SU-DHL-6 (cell line): ENCODE results near the gene FAM227A.

ENCODE experiments used
- H2AFZ ChIP-seq: fragments of 200-600 bp; sonication (generic); 2 replicates; pipeline ENCODE4 v1.6.1; 2014; ENCODE audit warnings: low read depth, mild to moderate bottlenecking, moderate library complexity, mixed read lengths, antibody characterized with exemption, low read length; ENCODE audit not compliant: severe bottlenecking
- H3F3A ChIP-seq: fragments of 200-600 bp; shearing (Covaris generic); 2 replicates; pipeline ENCODE4 v1.6.0; 2016; ENCODE audit warnings: antibody characterized with exemption, mild to moderate bottlenecking; ENCODE audit not compliant: insufficient read depth
- H3K27ac ChIP-seq: fragments of 200-600 bp; sonication (generic); 2 replicates; pipeline ENCODE4 v1.5.1; 2016; ENCODE audit warnings: low read depth, mild to moderate bottlenecking, low read length, moderate library complexity, mixed read lengths
- H3K27me3 ChIP-seq: fragments of 200-600 bp; sonication (generic), shearing (Covaris generic); 2 replicates; pipeline ENCODE4 v1.6.0; 2014; ENCODE audit warnings: mild to moderate bottlenecking, low read length
- H3K36me3 ChIP-seq: fragments of 200-600 bp; sonication (generic); 2 replicates; pipeline ENCODE4 v1.6.1; 2014; ENCODE audit warnings: mild to moderate bottlenecking, low read length, mixed read lengths
- H3K4me2 ChIP-seq: fragments of 300-600, 200-600 bp; shearing (Covaris generic), sonication (generic); 2 replicates; pipeline ENCODE4 v1.6.0; 2014; ENCODE audit warnings: low read length, low read depth, mild to moderate bottlenecking; ENCODE audit not compliant: poor library complexity, severe bottlenecking
- H3K4me3 ChIP-seq: fragments of 200-600 bp; sonication (generic); 2 replicates; pipeline ENCODE4 v1.5.1; 2014; ENCODE audit warnings: antibody characterized with exemption, low read length, mild to moderate bottlenecking, mixed read lengths; ENCODE audit not compliant: insufficient read depth, poor library complexity, severe bottlenecking
- H3K79me2 ChIP-seq: fragments of 200-600 bp; sonication (generic); 2 replicates; pipeline ENCODE4 v1.6.1; 2014; ENCODE audit warnings: mild to moderate bottlenecking, low read length, moderate library complexity; ENCODE audit not compliant: insufficient read depth
- H3K9ac ChIP-seq: fragments of 200-600 bp; sonication (generic); 2 replicates; pipeline ENCODE4 v1.7.0; 2014; ENCODE audit warnings: mild to moderate bottlenecking, low read length
- H3K9me2 ChIP-seq: fragments of 200-600 bp; sonication (generic); replicated peaks from 2 replicates; pipeline ENCODE4 v1.6.1; 2014; ENCODE audit warnings: low read length; ENCODE audit not compliant: insufficient read depth
- H3K9me3 ChIP-seq: fragments of 200-600 bp; sonication (generic); 2 replicates; pipeline ENCODE4 v1.6.1; 2014; ENCODE audit warnings: low read length, mixed read lengths; ENCODE audit not compliant: insufficient read depth
- H4K20me1 ChIP-seq: fragments of 200-600 bp; sonication (generic); 2 replicates; pipeline ENCODE4 v1.6.1; 2014; ENCODE audit warnings: low read depth, mild to moderate bottlenecking, antibody characterized with exemption, low read length, moderate library complexity, mixed read lengths
- EZH2phosphoT487 ChIP-seq: fragments of 200-600 bp; sonication (generic), shearing (Covaris generic); conservative IDR thresholded peaks from 2 replicates; pipeline ENCODE4 v1.6.1; 2018; ENCODE audit warnings: mild to moderate bottlenecking, antibody characterized with exemption, low read length, moderate library complexity, mixed read lengths
- TF ChIP-seq, protein P1 (sequence below): fragments of 200-600 bp; sonication (generic); IDR thresholded peaks from one replicate; pipeline ENCODE4 v1.5.1; 2017; ENCODE audit warnings: antibody characterized with exemption, mild to moderate bottlenecking, low read length, moderate library complexity; ENCODE audit not compliant: insufficient read depth, poor library complexity, severe bottlenecking

The FAM227A gene

DNA sequence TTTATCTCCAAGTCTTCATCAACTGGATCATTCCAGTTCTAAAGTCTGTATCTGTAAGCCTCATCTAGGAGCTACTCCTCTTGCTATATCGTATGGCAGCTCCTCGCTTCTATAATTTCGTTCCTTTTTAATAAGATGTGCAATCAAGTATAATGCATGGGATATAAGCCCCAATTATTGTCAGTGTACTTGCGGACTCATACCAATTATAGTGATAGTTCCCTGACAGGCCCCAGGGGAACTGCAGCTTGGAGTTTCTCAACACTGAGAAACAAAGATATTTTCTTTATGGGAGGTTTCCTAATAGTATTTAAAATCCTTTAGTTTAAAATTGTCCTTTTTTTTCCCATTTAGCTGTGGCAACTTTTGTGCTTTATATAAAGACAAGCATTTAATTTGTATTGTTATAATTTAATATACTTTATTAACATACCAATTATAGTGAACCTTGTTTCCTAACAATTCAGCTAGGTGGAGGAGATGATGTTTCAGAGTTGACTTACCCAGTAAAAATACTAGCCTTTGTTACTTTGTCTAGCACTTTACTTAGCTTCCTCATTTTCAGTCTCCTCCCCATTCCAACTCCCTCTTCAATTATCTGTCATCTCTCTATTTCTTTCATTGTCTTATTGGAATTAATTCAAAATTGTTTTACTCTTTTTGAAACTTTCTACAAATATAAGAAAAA, 124.8 kb downstream of the FAM227A start:
- Histone ChIP-seq H3K9ac (no peak overlapping the region), H3K79me2 (no peaks in the 10 kb centered on the region), H3K4me2 (no peak overlapping the region), H3K9me2 (no peaks in the 10 kb centered on the region), H3K27me3 (no peaks in the 10 kb centered on the region), H3K9me3 (no peaks in the 10 kb centered on the region), H3F3A (no peaks in the 10 kb centered on the region), H4K20me1 (no peaks in the 10 kb centered on the region), H3K4me3 (no peak overlapping the region), H2AFZ (no peak overlapping the region), H3K36me3 (no peaks in the 10 kb centered on the region), H3K27ac (no peak overlapping the region; the same call in 1 of the 2 replicates)
- TF ChIP-seq, protein P1, sequence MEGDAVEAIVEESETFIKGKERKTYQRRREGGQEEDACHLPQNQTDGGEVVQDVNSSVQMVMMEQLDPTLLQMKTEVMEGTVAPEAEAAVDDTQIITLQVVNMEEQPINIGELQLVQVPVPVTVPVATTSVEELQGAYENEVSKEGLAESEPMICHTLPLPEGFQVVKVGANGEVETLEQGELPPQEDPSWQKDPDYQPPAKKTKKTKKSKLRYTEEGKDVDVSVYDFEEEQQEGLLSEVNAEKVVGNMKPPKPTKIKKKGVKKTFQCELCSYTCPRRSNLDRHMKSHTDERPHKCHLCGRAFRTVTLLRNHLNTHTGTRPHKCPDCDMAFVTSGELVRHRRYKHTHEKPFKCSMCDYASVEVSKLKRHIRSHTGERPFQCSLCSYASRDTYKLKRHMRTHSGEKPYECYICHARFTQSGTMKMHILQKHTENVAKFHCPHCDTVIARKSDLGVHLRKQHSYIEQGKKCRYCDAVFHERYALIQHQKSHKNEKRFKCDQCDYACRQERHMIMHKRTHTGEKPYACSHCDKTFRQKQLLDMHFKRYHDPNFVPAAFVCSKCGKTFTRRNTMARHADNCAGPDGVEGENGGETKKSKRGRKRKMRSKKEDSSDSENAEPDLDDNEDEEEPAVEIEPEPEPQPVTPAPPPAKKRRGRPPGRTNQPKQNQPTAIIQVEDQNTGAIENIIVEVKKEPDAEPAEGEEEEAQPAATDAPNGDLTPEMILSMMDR = no peak
- TF ChIP-seq EZH2phosphoT487 = no peak
